ENCODE data around the gene CLMN. TPM values are rescaled to one million over a fixed set of nuclear protein-coding genes. Genes with fewer than 3 reads are reported as not detected.

Gene CLMN
- total and polyA plus RNA-seq, 2 of the 13 experiments (the other 11 are each of a cell fraction or from before 2014, with no cell fraction given) = 15.1 to 16.7 TPM

GRCh38 chr14:95237121-95237957 lies 82.4 kb downstream of the CLMN start (continued):
- no peak for TF ChIP-seq DPF2 (CRISPR knock-in tag; IDR thresholded peaks at IDR 0.05; ENCODE audit: borderline replicate concordance, low read depth)
- TF ChIP-seq, protein P1, sequence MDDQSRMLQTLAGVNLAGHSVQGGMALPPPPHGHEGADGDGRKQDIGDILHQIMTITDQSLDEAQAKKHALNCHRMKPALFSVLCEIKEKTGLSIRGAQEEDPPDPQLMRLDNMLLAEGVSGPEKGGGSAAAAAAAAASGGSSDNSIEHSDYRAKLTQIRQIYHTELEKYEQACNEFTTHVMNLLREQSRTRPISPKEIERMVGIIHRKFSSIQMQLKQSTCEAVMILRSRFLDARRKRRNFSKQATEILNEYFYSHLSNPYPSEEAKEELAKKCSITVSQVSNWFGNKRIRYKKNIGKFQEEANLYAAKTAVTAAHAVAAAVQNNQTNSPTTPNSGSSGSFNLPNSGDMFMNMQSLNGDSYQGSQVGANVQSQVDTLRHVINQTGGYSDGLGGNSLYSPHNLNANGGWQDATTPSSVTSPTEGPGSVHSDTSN (CRISPR knock-in tag; IDR thresholded peaks at IDR 0.05; ENCODE audit: borderline replicate concordance) = no peak
- no peak for TF ChIP-seq XBP1 (CRISPR knock-in tag; IDR thresholded peaks at IDR 0.05)
- no peak for TF ChIP-seq ZNF30 (CRISPR knock-in tag; IDR thresholded peaks at IDR 0.05)
- TF ChIP-seq RCOR2 (CRISPR knock-in tag; IDR thresholded peaks at IDR 0.05) = 0 out of 2 replicates have a peak, but pooled peaks have one; percentile 18
- TF ChIP-seq ZNF746 (CRISPR knock-in tag; IDR thresholded peaks at IDR 0.05) = peak; percentile 65; the same call in 1 of the 2 replicates
- TF ChIP-seq SP5 (CRISPR knock-in tag; IDR thresholded peaks at IDR 0.05; ENCODE audit: borderline replicate concordance, low read depth) = peak; percentile 58; the same call in 1 of the 2 replicates
- TF ChIP-seq ZNF224 (CRISPR knock-in tag; IDR thresholded peaks at IDR 0.05) = 0 out of 2 replicates have a peak, but pooled peaks have one; percentile 61
- TF ChIP-seq NONO (IDR thresholded peaks at IDR 0.05) = no peak
- TF ChIP-seq NONO (CRISPR knock-in tag; conservative IDR thresholded peaks at IDR 0.05) = no peak
- TF ChIP-seq SATB2 (CRISPR knock-in tag; IDR thresholded peaks at IDR 0.05) = no peak
- TF ChIP-seq ZNF292 (CRISPR knock-in tag; IDR thresholded peaks at IDR 0.05; ENCODE audit: borderline replicate concordance, low read depth) = peak; percentile 88; the same call in 1 of the 2 replicates
- no peak for TF ChIP-seq YY1 (IDR thresholded peaks at IDR 0.05; ENCODE audit: insufficient read depth, insufficient replicate concordance, low read depth, low read length)
- TF ChIP-seq ZNF441 (CRISPR knock-in tag; IDR thresholded peaks at IDR 0.05; ENCODE audit: borderline replicate concordance) = no peak
- TF ChIP-seq NFKBIZ (CRISPR knock-in tag; IDR thresholded peaks at IDR 0.05) = no peak
- TF ChIP-seq ZNF816 (CRISPR knock-in tag; IDR thresholded peaks at IDR 0.05; ENCODE audit: borderline replicate concordance) = no peak
- 0 out of 2 replicates have a peak, but pooled peaks have one; percentile 36 for TF ChIP-seq ZSCAN21 (CRISPR knock-in tag; IDR thresholded peaks at IDR 0.05; ENCODE audit: borderline replicate concordance)
- TF ChIP-seq RFXAP (CRISPR knock-in tag; IDR thresholded peaks at IDR 0.05; ENCODE audit: borderline replicate concordance) = 0 out of 2 replicates have a peak, but pooled peaks have one; percentile 34
- peak; percentile 53; the same call in 1 of the 2 replicates for TF ChIP-seq RAD51 (IDR thresholded peaks at IDR 0.05; ENCODE audit: borderline replicate concordance)
- TF ChIP-seq ZNF607 (CRISPR knock-in tag; IDR thresholded peaks at IDR 0.05; ENCODE audit: borderline replicate concordance) = 0 out of 2 replicates have a peak, but pooled peaks have one; percentile 31
- no peak for TF ChIP-seq ZNF883 (CRISPR knock-in tag; IDR thresholded peaks at IDR 0.05; ENCODE audit: not compliant biosample characterization)
- TF ChIP-seq ZBTB7A (CRISPR knock-in tag; IDR thresholded peaks at IDR 0.05) = no peak
- TF ChIP-seq EP300 (IDR thresholded peaks at IDR 0.05; ENCODE audit: low read depth in 2 of 2, low read length in 2 of 2) = no peak
- no peak for TF ChIP-seq EP300 (CRISPR knock-in tag; IDR thresholded peaks at IDR 0.05; ENCODE audit: borderline replicate concordance)
- TF ChIP-seq NFATC3 (CRISPR knock-in tag; IDR thresholded peaks at IDR 0.05) = 0 out of 2 replicates have a peak, but pooled peaks have one; percentile 40
- 0 out of 2 replicates have a peak, but pooled peaks have one; percentile 31 for TF ChIP-seq ZNF329 (CRISPR knock-in tag; IDR thresholded peaks at IDR 0.05; ENCODE audit: low read depth)
- 0 out of 2 replicates have a peak, but pooled peaks have one; percentile 24 for TF ChIP-seq HNRNPL (IDR thresholded peaks at IDR 0.05; ENCODE audit: low read depth, low read length)
- TF ChIP-seq ZFP90 (CRISPR knock-in tag; IDR thresholded peaks at IDR 0.05; ENCODE audit: borderline replicate concordance) = no peak
- no peak for TF ChIP-seq ZBTB20 (CRISPR knock-in tag; IDR thresholded peaks at IDR 0.05; ENCODE audit: borderline replicate concordance, low read depth)

Measured in HepG2 (cell line).